ENCODE data around the gene TEF.
"Not testable (repeated sequence)": the region's sequence is repeated elsewhere in the genome, so short reads cannot be mapped to it uniquely, and the experiment has no call there.

TEF gene

GRCh38 chr22:41434361-41435003, 52.7 kb downstream of the TEF start:
- H3K36me3 ChIP-seq (ENCODE audit: insufficient read depth, low read depth, low read length): peaks cover 62% of the 10 kb centered on the region
- H3K27ac ChIP-seq (ENCODE audit: low read length); H3K4me1 ChIP-seq (ENCODE audit: insufficient read depth, low read length); H3K4me3 ChIP-seq (ENCODE audit: low read length); H3K9me3 ChIP-seq (ENCODE audit: insufficient read depth, low read depth, low read length); H3K9ac ChIP-seq (ENCODE audit: low read depth, low read length); H3K27me3 ChIP-seq (ENCODE audit: insufficient read depth, low read length): not testable (repeated sequence)

GRCh38 chr22:41435560-41435959, 53.8 kb downstream of the TEF start:
- Histone ChIP-seq H3K9ac (ENCODE audit: low read depth, low read length) (no peak overlapping the region), H3K9me3 (ENCODE audit: insufficient read depth, low read depth, low read length) (no peaks in the 10 kb centered on the region), H3K27me3 (ENCODE audit: insufficient read depth, low read length) (no peaks in the 10 kb centered on the region), H3K36me3 (ENCODE audit: insufficient read depth, low read depth, low read length) (peaks cover 72% of the 10 kb centered on the region), H3K4me3 (ENCODE audit: low read length) (no peak overlapping the region), H3K4me1 (ENCODE audit: insufficient read depth, low read length) (no peaks in the 10 kb centered on the region), H3K27ac (ENCODE audit: low read length) (no peak overlapping the region)

- Histone ChIP-seq H3K9ac (ENCODE audit: low read depth, low read length) (no peak overlapping the region), H3K4me3 (ENCODE audit: low read length) (no peak overlapping the region), H3K27me3 (ENCODE audit: insufficient read depth, low read length) (no peaks in the 10 kb centered on the region), H3K4me1 (ENCODE audit: insufficient read depth, low read length) (no peaks in the 10 kb centered on the region), H3K27ac (ENCODE audit: low read length) (no peak overlapping the region), H3K36me3 (ENCODE audit: insufficient read depth, low read depth, low read length) (peaks cover 80% of the 10 kb centered on the region), H3K9me3 (ENCODE audit: insufficient read depth, low read depth, low read length) (no peaks in the 10 kb centered on the region)
Observed at GRCh38 chr22:41436322-41437113, 54.8 kb downstream of the TEF start.

GRCh38 chr22:41437198-41437597, 55.5 kb downstream of the TEF start:
- Histone ChIP-seq H3K9ac (ENCODE audit: low read depth, low read length) (no peak overlapping the region), H3K4me3 (ENCODE audit: low read length) (no peak overlapping the region), H3K27me3 (ENCODE audit: insufficient read depth, low read length) (no peaks in the 10 kb centered on the region), H3K9me3 (ENCODE audit: insufficient read depth, low read depth, low read length) (no peaks in the 10 kb centered on the region), H3K36me3 (ENCODE audit: insufficient read depth, low read depth, low read length) (peaks cover 85% of the 10 kb centered on the region), H3K27ac (ENCODE audit: low read length) (no peak overlapping the region), H3K4me1 (ENCODE audit: insufficient read depth, low read length) (no peaks in the 10 kb centered on the region)

GRCh38 chr22:41440511-41440910, 58.8 kb downstream of the TEF start:
- not testable (repeated sequence) for H3K9me3 ChIP-seq (ENCODE audit: insufficient read depth, low read depth, low read length); H3K4me1 ChIP-seq (ENCODE audit: insufficient read depth, low read length); H3K9ac ChIP-seq (ENCODE audit: low read depth, low read length); H3K27ac ChIP-seq (ENCODE audit: low read length); H3K27me3 ChIP-seq (ENCODE audit: insufficient read depth, low read length); H3K4me3 ChIP-seq (ENCODE audit: low read length)
- H3K36me3 ChIP-seq (ENCODE audit: insufficient read depth, low read depth, low read length): peaks cover 75% of the 10 kb centered on the region

GRCh38 chr22:41442240-41442792, 60.6 kb downstream of the TEF start:
- H3K36me3 ChIP-seq (ENCODE audit: insufficient read depth, low read depth, low read length): peaks cover 57% of the 10 kb centered on the region
- H3K4me3 ChIP-seq (ENCODE audit: low read length): no peak overlapping the region
- H3K27me3 ChIP-seq (ENCODE audit: insufficient read depth, low read length): no peaks in the 10 kb centered on the region
- no peaks in the 10 kb centered on the region for H3K4me1 ChIP-seq (ENCODE audit: insufficient read depth, low read length)
- no peaks in the 10 kb centered on the region for H3K9me3 ChIP-seq (ENCODE audit: insufficient read depth, low read depth, low read length)
- no peak overlapping the region for H3K9ac ChIP-seq (ENCODE audit: low read depth, low read length)
- no peak overlapping the region for H3K27ac ChIP-seq (ENCODE audit: low read length)

- peak overlapping the region; percentile 98 for H3K4me3 ChIP-seq (ENCODE audit: low read length)
- H3K9me3 ChIP-seq (ENCODE audit: insufficient read depth, low read depth, low read length): no peaks in the 10 kb centered on the region
- H3K9ac ChIP-seq (ENCODE audit: low read depth, low read length): peak overlapping the region; percentile 99
- peak overlapping the region; percentile 87 for H3K27ac ChIP-seq (ENCODE audit: low read length)
- peaks cover 7% of the 10 kb centered on the region; the same call in 1 of the 2 replicates for H3K4me1 ChIP-seq (ENCODE audit: insufficient read depth, low read length)
- no peaks in the 10 kb centered on the region for H3K27me3 ChIP-seq (ENCODE audit: insufficient read depth, low read length)
- peaks cover 39% of the 10 kb centered on the region for H3K36me3 ChIP-seq (ENCODE audit: insufficient read depth, low read depth, low read length)
Observed at GRCh38 chr22:41444360-41445128, 62.8 kb downstream of the TEF start.

GRCh38 chr22:41445129-41446056, 63.7 kb downstream of the TEF start:
- Histone ChIP-seq H3K4me1 (ENCODE audit: insufficient read depth, low read length) (peaks cover 7% of the 10 kb centered on the region; the same call in 1 of the 2 replicates), H3K27ac (ENCODE audit: low read length) (peak overlapping the region; percentile 87), H3K27me3 (ENCODE audit: insufficient read depth, low read length) (no peaks in the 10 kb centered on the region), H3K36me3 (ENCODE audit: insufficient read depth, low read depth, low read length) (peaks cover 31% of the 10 kb centered on the region), H3K4me3 (ENCODE audit: low read length) (peak overlapping the region; percentile 98), H3K9ac (ENCODE audit: low read depth, low read length) (peak overlapping the region; percentile 99), H3K9me3 (ENCODE audit: insufficient read depth, low read depth, low read length) (no peaks in the 10 kb centered on the region)

GRCh38 chr22:41446057-41446501, 64.3 kb downstream of the TEF start:
- Histone ChIP-seq H3K27me3 (ENCODE audit: insufficient read depth, low read length) (no peaks in the 10 kb centered on the region), H3K36me3 (ENCODE audit: insufficient read depth, low read depth, low read length) (peaks cover 24% of the 10 kb centered on the region), H3K4me3 (ENCODE audit: low read length) (peak overlapping the region; percentile 98), H3K27ac (ENCODE audit: low read length) (peak overlapping the region; percentile 63), H3K9me3 (ENCODE audit: insufficient read depth, low read depth, low read length) (no peaks in the 10 kb centered on the region), H3K4me1 (ENCODE audit: insufficient read depth, low read length) (peaks cover 7% of the 10 kb centered on the region; the same call in 1 of the 2 replicates), H3K9ac (ENCODE audit: low read depth, low read length) (peak overlapping the region; percentile 99)

GRCh38 chr22:41446639-41447434, 65.1 kb downstream of the TEF start, which contains the start of gene TOB2:
Gene TOB2, minus strand, starts transcription at chr22:41446801. Its CDS starts 9,456 bp downstream, at chr22:41437345.
- Histone ChIP-seq H3K9ac (ENCODE audit: low read depth, low read length) (peak within 1 kb of the TSS; percentile 99), H3K4me3 (ENCODE audit: low read length) (peak within 1 kb of the TSS; percentile 98), H3K27me3 (ENCODE audit: insufficient read depth, low read length) (no peaks in the 10 kb centered on the region), H3K27ac (ENCODE audit: low read length) (peak within 1 kb of the TSS; percentile 99), H3K9me3 (ENCODE audit: insufficient read depth, low read depth, low read length) (no peaks in the 10 kb centered on the region), H3K36me3 (ENCODE audit: insufficient read depth, low read depth, low read length) (peaks cover 20% of the 10 kb centered on the region), H3K4me1 (ENCODE audit: insufficient read depth, low read length) (peaks cover 7% of the 10 kb centered on the region; the same call in 1 of the 2 replicates)
